ENCODE results near the gene TSHZ2.

Gene TSHZ2

DNA sequence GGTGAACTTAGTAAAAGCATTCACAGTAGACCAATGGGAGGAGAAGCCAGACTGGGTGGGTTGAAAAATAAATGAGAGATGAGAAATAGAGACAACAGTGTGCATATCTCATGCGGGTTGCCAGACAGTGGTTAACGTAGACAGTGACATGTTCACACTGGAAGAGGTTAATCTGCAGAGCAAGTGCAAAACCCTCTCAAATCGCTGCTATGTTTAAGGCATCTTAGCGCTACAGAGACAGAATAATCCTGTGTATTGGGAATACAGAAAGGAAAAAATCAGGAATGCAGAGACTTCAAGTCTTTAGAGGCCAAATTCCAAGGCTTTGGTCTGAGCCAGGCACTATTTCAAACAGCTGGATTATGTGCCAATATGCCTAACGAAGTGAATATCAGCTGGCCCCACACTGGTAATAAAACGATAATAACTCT, 107.1 kb downstream of the TSHZ2 start:
- TF ChIP-seq ZFX (IDR thresholded peaks at IDR 0.05; ENCODE audit: borderline replicate concordance), result no peak
- no peak overlapping the region for H3K27ac ChIP-seq

DNA sequence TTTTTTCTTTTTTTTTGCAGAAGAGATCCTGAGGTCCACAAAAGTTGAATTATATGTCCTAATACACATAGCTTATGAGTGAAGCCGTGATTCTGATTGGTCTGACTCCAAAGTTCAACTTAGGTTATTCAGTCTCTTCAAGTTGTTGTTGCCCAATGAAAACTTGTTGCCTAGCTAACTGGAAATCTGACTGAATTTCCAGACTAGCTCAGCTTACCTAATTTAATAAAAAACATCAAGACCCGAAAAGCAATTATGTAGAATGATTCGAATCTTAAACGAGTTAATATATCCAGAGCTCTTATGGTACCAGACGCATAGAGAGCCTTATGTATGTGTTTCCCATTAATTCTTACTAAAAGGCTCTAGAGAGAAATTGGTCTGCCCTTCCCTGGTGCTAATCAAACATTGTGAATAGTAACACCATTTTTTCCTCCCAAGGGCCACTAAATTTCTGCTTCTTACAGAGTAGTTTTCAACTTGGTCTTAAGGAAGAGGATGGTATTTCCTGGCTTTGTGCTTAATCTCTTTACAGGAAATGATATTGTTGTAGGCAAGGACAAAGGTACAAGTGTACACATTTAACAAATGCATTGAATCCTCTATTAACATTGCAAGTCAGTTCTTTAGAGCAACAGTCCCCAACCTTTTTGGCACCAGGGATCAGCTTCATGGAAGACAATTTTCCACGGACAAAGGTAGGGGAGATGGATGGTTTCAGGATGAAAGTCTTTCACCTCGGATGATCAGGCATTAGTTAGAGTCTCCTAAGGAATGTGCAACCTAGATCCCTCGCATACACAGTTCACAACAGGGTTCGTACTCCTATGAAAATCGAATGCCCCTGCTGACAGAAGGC, 107.9 kb downstream of the TSHZ2 start:
- no peak for TF ChIP-seq ZFX (IDR thresholded peaks at IDR 0.05; ENCODE audit: borderline replicate concordance)
- TF ChIP-seq, protein P1, sequence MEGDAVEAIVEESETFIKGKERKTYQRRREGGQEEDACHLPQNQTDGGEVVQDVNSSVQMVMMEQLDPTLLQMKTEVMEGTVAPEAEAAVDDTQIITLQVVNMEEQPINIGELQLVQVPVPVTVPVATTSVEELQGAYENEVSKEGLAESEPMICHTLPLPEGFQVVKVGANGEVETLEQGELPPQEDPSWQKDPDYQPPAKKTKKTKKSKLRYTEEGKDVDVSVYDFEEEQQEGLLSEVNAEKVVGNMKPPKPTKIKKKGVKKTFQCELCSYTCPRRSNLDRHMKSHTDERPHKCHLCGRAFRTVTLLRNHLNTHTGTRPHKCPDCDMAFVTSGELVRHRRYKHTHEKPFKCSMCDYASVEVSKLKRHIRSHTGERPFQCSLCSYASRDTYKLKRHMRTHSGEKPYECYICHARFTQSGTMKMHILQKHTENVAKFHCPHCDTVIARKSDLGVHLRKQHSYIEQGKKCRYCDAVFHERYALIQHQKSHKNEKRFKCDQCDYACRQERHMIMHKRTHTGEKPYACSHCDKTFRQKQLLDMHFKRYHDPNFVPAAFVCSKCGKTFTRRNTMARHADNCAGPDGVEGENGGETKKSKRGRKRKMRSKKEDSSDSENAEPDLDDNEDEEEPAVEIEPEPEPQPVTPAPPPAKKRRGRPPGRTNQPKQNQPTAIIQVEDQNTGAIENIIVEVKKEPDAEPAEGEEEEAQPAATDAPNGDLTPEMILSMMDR (IDR thresholded peaks at IDR 0.05), result no peak
- no peak overlapping the region for H3K27ac ChIP-seq

DNA sequence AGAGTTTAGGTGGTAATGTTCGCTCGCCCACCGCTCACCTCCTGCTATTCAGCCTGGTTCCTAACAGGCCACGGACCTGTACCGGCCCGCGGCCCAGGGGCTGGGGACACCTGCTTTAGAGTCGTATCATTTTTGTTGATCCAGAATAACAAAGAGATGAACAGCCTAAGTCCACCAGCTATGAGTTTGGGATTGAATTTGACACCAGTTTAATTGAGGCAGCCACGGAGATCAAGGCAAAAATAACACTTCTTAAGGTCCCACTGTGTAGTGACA, 108.5 kb downstream of the TSHZ2 start:
- H3K27ac ChIP-seq, result no peak overlapping the region
- TF ChIP-seq ZFX (IDR thresholded peaks at IDR 0.05; ENCODE audit: borderline replicate concordance), result no peak
- TF ChIP-seq, protein P1 (IDR thresholded peaks at IDR 0.05), result no peak

DNA sequence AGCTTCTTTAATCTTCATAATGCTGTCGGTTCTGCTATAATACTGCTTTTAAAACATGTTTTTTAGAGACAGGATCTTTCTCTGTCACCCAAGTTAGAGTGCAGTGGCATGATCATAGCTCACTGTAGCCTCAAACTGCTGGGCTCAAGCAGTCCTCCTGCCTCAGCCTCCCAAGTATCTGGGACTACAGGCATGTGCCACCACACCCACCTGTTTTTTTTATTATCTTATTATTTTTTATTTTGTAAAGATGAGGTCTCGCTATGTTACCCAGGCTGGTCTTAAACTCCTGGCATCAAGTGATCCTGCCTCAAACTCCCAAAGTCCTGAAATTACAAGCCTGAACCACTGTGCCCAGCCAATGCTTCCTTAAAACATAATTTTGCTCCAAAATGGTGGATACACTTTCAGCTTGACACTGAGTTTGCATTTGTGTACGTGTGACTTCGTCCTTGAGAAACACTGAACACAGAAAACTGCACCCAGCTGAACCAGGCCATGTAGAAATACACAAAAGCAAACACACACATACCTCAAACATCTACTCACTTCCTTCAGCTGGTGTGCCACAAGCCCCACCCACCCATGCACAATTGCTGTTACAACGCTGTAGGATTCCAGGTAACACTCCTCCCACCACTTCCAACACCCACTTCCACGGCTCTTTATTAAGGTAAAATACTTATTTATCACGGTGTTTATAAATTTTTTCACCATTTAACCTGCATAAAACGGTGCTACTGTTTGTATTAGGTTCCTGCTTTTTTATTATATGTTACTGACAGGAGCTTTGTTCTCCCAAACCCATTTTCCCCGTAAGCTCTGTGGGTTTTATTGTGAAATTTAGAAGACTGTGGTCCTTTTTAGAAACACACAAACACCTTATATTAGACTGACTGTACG, 109.1 kb downstream of the TSHZ2 start:
- TF ChIP-seq ZFX (IDR thresholded peaks at IDR 0.05; ENCODE audit: borderline replicate concordance), result no peak
- TF ChIP-seq, protein P1 (IDR thresholded peaks at IDR 0.05), result no peak
- H3K27ac ChIP-seq, result no peak overlapping the region

DNA sequence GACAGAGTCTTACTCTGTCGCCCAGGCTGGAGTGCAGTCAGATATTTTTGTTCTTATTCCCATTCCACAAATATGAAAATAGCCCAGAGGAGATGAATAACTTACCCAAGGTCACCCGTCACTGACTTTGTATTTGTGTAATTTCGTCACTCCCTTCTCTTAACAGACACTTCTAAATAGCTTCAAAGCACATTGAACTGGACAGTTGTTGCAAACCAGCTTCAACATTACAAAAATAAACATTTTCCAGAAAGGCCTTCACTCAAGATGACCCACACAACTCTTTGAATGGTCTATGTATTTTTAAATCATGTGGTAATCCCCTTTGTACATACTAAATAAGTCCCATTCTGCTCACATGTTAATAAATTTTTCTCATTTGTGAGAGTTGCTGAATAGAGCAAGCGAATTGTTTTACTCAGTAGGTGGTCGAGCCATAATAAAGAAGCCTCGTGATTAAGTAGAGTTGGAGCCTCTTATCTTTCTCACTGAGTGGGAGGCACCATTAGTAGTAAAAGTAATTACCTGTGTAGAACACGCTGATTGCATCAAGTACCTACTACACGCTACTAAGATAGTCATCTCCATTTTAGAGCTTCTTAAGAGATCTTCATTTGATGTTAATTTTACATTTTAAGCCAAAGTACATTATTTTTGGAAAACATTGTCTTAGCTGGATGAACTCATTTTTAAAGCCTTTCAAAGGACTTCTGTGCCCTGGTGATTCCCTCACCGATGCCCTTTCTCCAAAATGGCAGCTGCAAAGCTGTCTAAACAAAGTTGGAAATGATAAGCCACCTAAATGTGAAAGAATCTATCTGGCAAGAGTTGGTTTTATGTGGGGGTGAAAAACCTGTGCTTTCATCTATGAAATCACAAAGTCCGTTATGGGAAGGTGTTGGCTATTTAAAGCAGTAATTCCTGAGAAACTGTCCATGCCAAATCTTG, 110.0 kb downstream of the TSHZ2 start:
- no peak overlapping the region for H3K27ac ChIP-seq
- TF ChIP-seq, protein P1 (IDR thresholded peaks at IDR 0.05), result no peak
- no peak for TF ChIP-seq ZFX (IDR thresholded peaks at IDR 0.05; ENCODE audit: borderline replicate concordance)

DNA sequence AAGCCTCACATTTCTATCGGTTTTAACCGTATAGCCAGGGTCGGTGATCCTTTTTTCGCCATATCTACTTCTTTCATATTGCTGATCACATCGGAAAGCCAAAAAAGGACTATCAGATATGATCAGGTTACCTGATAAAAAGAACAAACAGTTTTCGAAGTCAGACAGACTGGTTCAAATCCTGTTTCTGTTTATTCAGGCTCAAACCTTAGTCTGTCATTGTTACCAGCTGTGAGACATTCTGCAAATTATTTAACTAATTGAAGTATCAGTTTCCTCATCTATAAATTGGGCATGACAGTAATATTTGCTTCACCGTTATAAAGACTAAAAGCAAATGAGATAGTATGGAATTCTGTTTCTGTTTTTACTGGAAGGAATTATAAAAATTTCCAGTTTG, 111.3 kb downstream of the TSHZ2 start:
- TF ChIP-seq, protein P1 (IDR thresholded peaks at IDR 0.05), result no peak
- no peak for TF ChIP-seq ZFX (IDR thresholded peaks at IDR 0.05; ENCODE audit: borderline replicate concordance)
- no peak overlapping the region for H3K27ac ChIP-seq

DNA sequence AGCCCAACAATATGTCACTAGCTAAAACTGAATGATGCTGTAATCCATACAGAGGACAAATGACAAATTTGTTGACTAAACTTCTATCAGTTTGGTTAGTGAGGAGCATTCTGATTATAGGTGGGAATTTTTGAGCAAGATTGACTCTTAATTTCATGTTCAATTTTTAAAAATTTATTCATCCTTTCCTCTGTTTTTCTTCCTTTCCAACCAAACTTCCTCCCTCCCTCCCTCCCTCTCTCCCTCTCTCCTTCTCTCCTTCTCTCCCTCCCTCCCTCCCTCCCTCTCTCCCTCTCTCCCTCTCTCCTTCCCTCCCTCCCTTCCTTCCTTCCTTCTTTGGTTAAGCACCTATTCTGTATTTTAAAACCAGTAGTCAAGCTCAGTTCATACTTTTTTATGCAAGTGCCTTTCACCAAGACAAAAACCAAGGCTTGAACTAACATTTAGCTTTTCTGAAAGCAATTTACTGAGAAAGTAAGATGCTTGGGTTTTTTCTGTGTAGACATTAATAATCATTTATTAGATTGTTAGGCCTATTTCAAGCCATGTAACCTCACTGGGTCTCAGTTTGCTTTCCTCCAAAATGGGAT, 112.3 kb downstream of the TSHZ2 start:
- TF ChIP-seq ZFX (IDR thresholded peaks at IDR 0.05; ENCODE audit: borderline replicate concordance), result no peak
- TF ChIP-seq, protein P1 (IDR thresholded peaks at IDR 0.05), result no peak
- no peak overlapping the region for H3K27ac ChIP-seq
